ENCODE measurements around the gene ACTN3. TPM values are rescaled to one million over a fixed set of nuclear protein-coding genes. Genes with fewer than 3 reads are reported as not detected.
"Not testable (repeated sequence)": the region's sequence is repeated elsewhere in the genome, so short reads cannot be mapped to it uniquely, and the experiment has no call there.

The ACTN3 gene
- total RNA-seq, 4 donors from 2014 or later: not detected

DNA sequence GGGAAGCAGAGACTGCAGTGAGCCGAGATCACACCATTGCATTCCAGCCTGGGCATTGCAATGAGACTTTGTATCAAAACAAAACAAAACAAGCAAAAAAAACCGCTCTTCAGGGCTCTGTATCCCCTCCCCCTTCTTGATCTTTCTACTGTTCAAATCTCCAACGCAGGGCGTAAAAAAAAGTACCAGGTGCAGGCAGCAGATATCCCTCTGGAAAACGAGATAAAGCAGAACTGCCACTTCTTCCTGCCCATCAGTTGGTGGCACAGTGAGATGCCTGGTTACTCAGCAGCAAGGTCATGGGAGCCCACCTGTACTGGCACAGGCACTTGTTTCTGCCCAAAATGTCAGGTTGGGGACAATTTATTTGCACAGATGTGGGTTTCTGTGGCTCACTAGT is 57.5 kb downstream of the ACTN3 start:
- no peak for DNase-seq
- peaks cover 0 to 70% (median 6%) of the 10 kb centered on the region in 3 donors for H3K36me3 ChIP-seq
- no peaks in the 10 kb centered on the region for H3K27me3 ChIP-seq
- H3K27ac ChIP-seq: no peak overlapping the region
- no peaks in the 10 kb centered on the region for H3K9me3 ChIP-seq
- peaks cover 4 to 28% (median 17%) of the 10 kb centered on the region in 3 donors for H3K4me1 ChIP-seq
- H3K4me3 ChIP-seq: no peak overlapping the region
- WGBS, 2 donors: 86 to 87% methylated on average over 5 of the region's 5 CpGs
- TF ChIP-seq POLR2A (IDR thresholded peaks at IDR 0.05): no peak
- TF ChIP-seq, protein P1, sequence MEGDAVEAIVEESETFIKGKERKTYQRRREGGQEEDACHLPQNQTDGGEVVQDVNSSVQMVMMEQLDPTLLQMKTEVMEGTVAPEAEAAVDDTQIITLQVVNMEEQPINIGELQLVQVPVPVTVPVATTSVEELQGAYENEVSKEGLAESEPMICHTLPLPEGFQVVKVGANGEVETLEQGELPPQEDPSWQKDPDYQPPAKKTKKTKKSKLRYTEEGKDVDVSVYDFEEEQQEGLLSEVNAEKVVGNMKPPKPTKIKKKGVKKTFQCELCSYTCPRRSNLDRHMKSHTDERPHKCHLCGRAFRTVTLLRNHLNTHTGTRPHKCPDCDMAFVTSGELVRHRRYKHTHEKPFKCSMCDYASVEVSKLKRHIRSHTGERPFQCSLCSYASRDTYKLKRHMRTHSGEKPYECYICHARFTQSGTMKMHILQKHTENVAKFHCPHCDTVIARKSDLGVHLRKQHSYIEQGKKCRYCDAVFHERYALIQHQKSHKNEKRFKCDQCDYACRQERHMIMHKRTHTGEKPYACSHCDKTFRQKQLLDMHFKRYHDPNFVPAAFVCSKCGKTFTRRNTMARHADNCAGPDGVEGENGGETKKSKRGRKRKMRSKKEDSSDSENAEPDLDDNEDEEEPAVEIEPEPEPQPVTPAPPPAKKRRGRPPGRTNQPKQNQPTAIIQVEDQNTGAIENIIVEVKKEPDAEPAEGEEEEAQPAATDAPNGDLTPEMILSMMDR (IDR thresholded peaks at IDR 0.05): no peak
- intact Hi-C loops (cut with DNase I): no loop called here

DNA sequence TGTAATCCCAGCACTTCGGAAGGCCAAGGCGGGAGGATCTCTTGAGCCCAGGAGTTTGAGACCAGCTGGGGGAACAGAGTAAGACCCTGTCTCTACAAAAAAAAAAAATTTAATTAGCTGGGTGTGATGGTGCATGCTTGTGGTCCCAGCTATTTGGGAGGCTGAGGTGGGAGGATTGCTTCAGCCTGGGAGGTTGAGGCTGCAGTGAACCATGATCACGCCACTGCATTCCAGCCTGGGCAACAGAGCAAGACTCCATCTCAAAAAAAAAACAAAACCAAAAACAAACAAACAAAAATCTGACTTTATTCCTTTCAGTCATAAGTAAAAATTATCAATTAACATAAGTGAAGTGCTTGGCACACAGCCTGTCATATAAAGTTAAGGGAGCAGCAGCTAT is 59.9 kb downstream of the ACTN3 start:
- DNase-seq; H3K9me3 ChIP-seq; intact Hi-C loops (cut with DNase I); H3K4me3 ChIP-seq; H3K27me3 ChIP-seq: not testable (repeated sequence)
- H3K36me3 ChIP-seq: peaks cover 0 to 48% (median 6%) of the 10 kb centered on the region in 3 donors
- H3K27ac ChIP-seq: peak overlapping the region; percentile 52 to 85 (median 78)
- peaks cover 4 to 28% (median 17%) of the 10 kb centered on the region in 3 donors for H3K4me1 ChIP-seq
- WGBS, 2 donors: 79 to 85% methylated on average over 1 to 3 of the region's 3 CpGs

DNA sequence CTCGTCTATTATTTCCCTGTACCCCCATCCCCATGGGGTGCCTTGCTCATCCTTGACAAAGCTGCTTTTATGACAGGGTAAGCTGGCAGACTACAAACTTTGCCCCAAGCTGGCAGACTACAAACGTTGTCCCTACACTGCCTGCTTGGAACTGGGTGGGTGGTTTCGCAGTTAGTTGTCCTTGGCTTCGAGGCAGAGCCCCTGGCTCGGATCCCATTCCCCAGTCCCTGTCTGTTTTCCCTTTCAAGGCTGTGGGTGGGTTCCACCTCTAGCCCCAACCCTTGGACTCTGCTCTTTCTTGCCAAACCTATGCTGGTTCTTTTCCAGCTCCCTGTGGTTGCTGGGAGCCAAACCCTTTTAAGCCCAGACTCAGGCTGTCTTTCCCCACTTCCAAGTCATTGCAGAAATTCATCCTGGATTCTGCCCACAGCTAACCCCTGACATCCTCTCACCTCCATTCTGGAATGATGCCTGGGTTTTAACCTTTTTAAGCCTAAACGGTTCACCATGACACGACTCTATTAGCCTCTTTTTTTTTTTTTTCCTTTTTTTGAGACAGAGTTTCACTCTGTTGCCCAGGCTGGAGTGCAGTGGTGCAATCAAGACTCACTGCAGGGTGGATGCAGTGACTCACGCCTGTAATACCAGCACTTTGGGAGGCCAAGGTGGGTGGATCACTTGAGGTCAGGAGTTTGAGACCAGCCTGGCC is 60.6 kb downstream of the ACTN3 start:
- H3K4me1 ChIP-seq: peaks cover 4 to 23% (median 17%) of the 10 kb centered on the region in 3 donors
- DNase-seq: no peak
- intact Hi-C loops (cut with DNase I): no loop called here
- H3K9me3 ChIP-seq: no peaks in the 10 kb centered on the region
- H3K4me3 ChIP-seq: no peak overlapping the region
- H3K27me3 ChIP-seq: no peaks in the 10 kb centered on the region
- H3K27ac ChIP-seq: peak overlapping the region; percentile 52 to 85 (median 78)
- 28 to 37% methylated on average over 7 to 8 of the region's 8 CpGs for WGBS, 2 donors
- TF ChIP-seq, protein P1 (IDR thresholded peaks at IDR 0.05): no peak
- TF ChIP-seq POLR2A (IDR thresholded peaks at IDR 0.05): no peak
- peaks cover 0 to 44% (median 6%) of the 10 kb centered on the region in 3 donors for H3K36me3 ChIP-seq

DNA sequence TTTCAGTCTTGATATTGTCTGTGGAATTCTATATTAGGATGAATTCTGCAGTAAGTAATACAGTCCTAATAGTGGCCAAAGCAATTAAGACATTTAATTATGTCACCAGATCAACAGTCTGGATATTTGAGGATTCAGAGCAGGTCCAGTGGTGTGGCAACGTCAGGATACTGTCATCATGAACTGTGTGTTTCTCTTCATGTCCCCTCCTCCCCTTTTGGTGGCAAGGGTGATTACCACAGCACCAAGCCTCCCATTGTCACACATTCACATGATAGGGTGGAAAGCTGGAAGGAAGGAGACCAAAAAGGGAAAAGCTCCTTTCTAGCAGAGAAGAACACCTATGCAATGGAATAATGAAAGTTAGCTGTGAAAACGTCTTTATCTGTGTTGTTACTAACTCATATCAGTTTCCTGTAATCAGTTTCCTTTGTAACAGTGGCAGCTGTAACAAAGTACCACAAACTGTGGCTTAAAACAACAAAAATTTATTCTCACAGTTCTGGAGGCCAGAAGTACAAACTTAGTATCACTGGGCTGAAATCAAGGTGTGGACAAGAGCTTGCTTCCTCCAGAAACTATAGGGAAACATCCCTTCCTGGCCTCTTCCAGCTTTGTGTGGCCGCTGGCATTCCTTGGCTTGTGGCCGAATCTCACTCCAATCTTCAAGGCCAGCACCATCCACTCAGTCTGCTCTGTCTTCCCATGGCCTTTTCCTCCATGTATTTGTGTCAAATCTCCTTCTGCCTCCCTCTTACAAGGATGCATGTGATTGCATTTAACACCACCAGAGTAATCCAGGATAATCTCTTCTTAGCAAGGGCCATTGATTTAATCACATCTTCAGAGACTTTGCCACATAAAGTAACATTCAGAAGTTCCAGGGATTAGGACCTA is 63.3 kb downstream of the ACTN3 start:
- no peaks in the 10 kb centered on the region for H3K9me3 ChIP-seq
- H3K4me3 ChIP-seq: no peak overlapping the region
- DNase-seq: no peak
- H3K27me3 ChIP-seq: no peaks in the 10 kb centered on the region
- intact Hi-C loops (cut with DNase I): no loop called here
- TF ChIP-seq, protein P1 (IDR thresholded peaks at IDR 0.05): no peak
- TF ChIP-seq POLR2A (IDR thresholded peaks at IDR 0.05): no peak
- peaks cover 4 to 25% (median 17%) of the 10 kb centered on the region in 3 donors for H3K4me1 ChIP-seq
- 64 to 66% methylated on average over 4 of the region's 4 CpGs for WGBS, 2 donors
- H3K27ac ChIP-seq: no peak overlapping the region
- peaks cover 0 to 17% (median 6%) of the 10 kb centered on the region in 3 donors for H3K36me3 ChIP-seq

DNA sequence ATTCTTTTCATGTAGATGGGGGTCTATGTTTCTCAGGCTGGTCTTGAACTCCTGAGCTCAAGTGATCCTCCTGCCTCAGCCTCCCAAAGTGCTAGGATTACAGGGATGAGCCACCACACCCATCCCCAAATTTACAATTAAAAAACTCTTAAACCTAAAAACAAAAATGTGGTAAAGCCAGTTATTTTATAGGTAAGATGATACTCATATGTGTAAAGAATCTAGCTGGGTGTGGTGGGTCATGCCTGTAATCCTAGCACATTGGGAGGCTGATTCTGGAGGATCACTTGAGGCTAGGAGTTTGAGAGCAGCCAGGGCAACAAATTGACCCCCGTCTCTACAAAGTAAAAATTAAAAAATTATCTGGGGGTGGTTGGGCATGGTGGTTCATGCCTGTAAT is 65.8 kb downstream of the ACTN3 start:
- intact Hi-C loops (cut with DNase I): no loop called here
- 83 to 100% methylated on average over 1 of the region's 1 CpG for WGBS, 2 donors
- Histone ChIP-seq H3K4me1 (peaks cover 6 to 27% (median 14%) of the 10 kb centered on the region in 3 donors), H3K9me3 (no peaks in the 10 kb centered on the region), H3K27ac (no peak overlapping the region), H3K27me3 (no peaks in the 10 kb centered on the region), H3K4me3 (no peak overlapping the region), H3K36me3 (no peaks in the 10 kb centered on the region)
- DNase-seq: no peak
- no peak for TF ChIP-seq POLR2A (IDR thresholded peaks at IDR 0.05)
- TF ChIP-seq, protein P1 (IDR thresholded peaks at IDR 0.05): no peak

Other genes starting within 250 kb of the ACTN3 start
- gene CD248, start 229.9 kb upstream of the ACTN3 start, total RNA-seq: 10 to 100 TPM in 1 of 4 donors, 1 to 10 TPM in 3; 1.9 to 13.2 (median 6.1) TPM
- 10 to 100 TPM; 22.3 to 37.2 (median 27.6) TPM for gene RIN1, start 210.5 kb upstream of the ACTN3 start, total RNA-seq
- 10 to 100 TPM; 43.8 to 65.5 (median 56.8) TPM for gene BRMS1, start 201.8 kb upstream of the ACTN3 start, total RNA-seq
- gene B4GAT1, start 199.3 kb upstream of the ACTN3 start, total RNA-seq: 10 to 100 TPM in 2 of 4 donors, 1 to 10 TPM in 2; 6.8 to 24.0 (median 11.3) TPM
- gene SLC29A2, start 175.1 kb upstream of the ACTN3 start, total RNA-seq: 1 to 10 TPM; 2.9 to 5.5 (median 4.8) TPM
- under 1 TPM in 1 of 4 donors, not detected in 3; 0.38 TPM for gene NPAS4, start 125.9 kb upstream of the ACTN3 start, total RNA-seq
- gene MRPL11, start 108.1 kb upstream of the ACTN3 start, total RNA-seq: 10 to 100 TPM; 39.3 to 66.4 (median 54.2) TPM
- 10 to 100 TPM in 1 of 4 donors, 1 to 10 TPM in 3; 6.3 to 17.2 (median 8.8) TPM for gene PELI3, start 80.0 kb upstream of the ACTN3 start, total RNA-seq
- gene DPP3, start 66.5 kb upstream of the ACTN3 start, total RNA-seq: 10 to 100 TPM; 24.6 to 49.2 (median 43.5) TPM
- 10 to 100 TPM in 3 of 4 donors, 1 to 10 TPM in 1; 9.7 to 45.8 (median 17.1) TPM for gene BBS1, start 36.3 kb upstream of the ACTN3 start, total RNA-seq
- gene ZDHHC24, start 855 bp upstream of the ACTN3 start, total RNA-seq: 10 to 100 TPM in 1 of 4 donors, 1 to 10 TPM in 3; 8.0 to 10.7 (median 9.5) TPM
- 10 to 100 TPM in 2 of 4 donors, 1 to 10 TPM in 2; 3.3 to 47.3 (median 13.0) TPM for gene CTSF, start 21.7 kb downstream of the ACTN3 start, total RNA-seq
- under 1 TPM; 0.09 to 0.40 (median 0.21) TPM for gene CCDC87, start 46.2 kb downstream of the ACTN3 start, total RNA-seq
- 10 to 100 TPM; 12.7 to 27.5 (median 21.2) TPM for gene CCS, start 46.3 kb downstream of the ACTN3 start, total RNA-seq
- gene RBM14, start 69.7 kb downstream of the ACTN3 start, total RNA-seq: 10 to 100 TPM; 37.0 to 61.5 (median 38.0) TPM
- gene RBM4, start 91.8 kb downstream of the ACTN3 start, total RNA-seq: 10 to 100 TPM; 68.6 to 89.6 (median 80.3) TPM
- gene RBM4B, start 131.0 kb downstream of the ACTN3 start, total RNA-seq: 10 to 100 TPM in 2 of 4 donors, 1 to 10 TPM in 2; 8.4 to 16.4 (median 9.2) TPM
- 100 to 1,000 TPM; 101 to 368 (median 128) TPM for gene SPTBN2, start 182.3 kb downstream of the ACTN3 start, total RNA-seq